ENCODE measurements around the gene NOTCH4.

Gene NOTCH4

GRCh38 chr6:32218167-32218566 lies 5.7 kb downstream of the NOTCH4 start:
- no peaks in the 10 kb centered on the region for H3F3A ChIP-seq (ENCODE audit: low read depth)
- TF ChIP-seq CTCF (conservative IDR thresholded peaks at IDR 0.05; ENCODE audit: low read length) (no peak), EZH2phosphoT487 (IDR thresholded peaks at IDR 0.05; ENCODE audit: borderline replicate concordance) (no peak)

GRCh38 chr6:32216998-32217397 lies 6.9 kb downstream of the NOTCH4 start:
- H2AFZ ChIP-seq (ENCODE audit: low read length): no peak overlapping the region
- H3K79me2 ChIP-seq (ENCODE audit: insufficient read depth, low read length): no peaks in the 10 kb centered on the region
- H3K4me1 ChIP-seq (ENCODE audit: insufficient read depth, low read length, poor library complexity, severe bottlenecking): no peaks in the 10 kb centered on the region
- H3K9ac ChIP-seq (ENCODE audit: low read depth, low read length, poor library complexity, severe bottlenecking): no peak overlapping the region
- no peaks in the 10 kb centered on the region for H3K9me3 ChIP-seq (ENCODE audit: insufficient read depth, low read depth, low read length)
- no peak overlapping the region for H3K4me2 ChIP-seq (ENCODE audit: low read depth, low read length, poor library complexity, severe bottlenecking)
- H4K20me1 ChIP-seq (ENCODE audit: insufficient read depth, low read length, poor library complexity, severe bottlenecking): no peaks in the 10 kb centered on the region
- TF ChIP-seq EZH2phosphoT487 (IDR thresholded peaks at IDR 0.05; ENCODE audit: borderline replicate concordance) (no peak), CTCF (conservative IDR thresholded peaks at IDR 0.05; ENCODE audit: low read length) (no peak)
- no peaks in the 10 kb centered on the region for H3K36me3 ChIP-seq (ENCODE audit: insufficient read depth, low read length)
- H3K27me3 ChIP-seq (ENCODE audit: insufficient read depth, low read length, poor library complexity, severe bottlenecking): no peaks in the 10 kb centered on the region
- H3K4me3 ChIP-seq (ENCODE audit: low read length, poor library complexity, severe bottlenecking): no peak overlapping the region
- no peaks in the 10 kb centered on the region for H3K9me2 ChIP-seq (replicated peaks; ENCODE audit: low read depth, low read length)
- no peaks in the 10 kb centered on the region for H3F3A ChIP-seq (ENCODE audit: low read depth)

More at GRCh38 chr6:32218167-32218566, 5.7 kb downstream of the NOTCH4 start:
- H3K4me1 ChIP-seq (ENCODE audit: insufficient read depth, low read length, poor library complexity, severe bottlenecking): peaks cover 5% of the 10 kb centered on the region
- H3K9me3 ChIP-seq (ENCODE audit: insufficient read depth, low read depth, low read length): no peaks in the 10 kb centered on the region
- no peaks in the 10 kb centered on the region for H4K20me1 ChIP-seq (ENCODE audit: insufficient read depth, low read length, poor library complexity, severe bottlenecking)
- no peaks in the 10 kb centered on the region for H3K27me3 ChIP-seq (ENCODE audit: insufficient read depth, low read length, poor library complexity, severe bottlenecking)
- H3K36me3 ChIP-seq (ENCODE audit: insufficient read depth, low read length): no peaks in the 10 kb centered on the region
- H3K4me2 ChIP-seq (ENCODE audit: low read depth, low read length, poor library complexity, severe bottlenecking): no peak overlapping the region
- no peaks in the 10 kb centered on the region for H3K79me2 ChIP-seq (ENCODE audit: insufficient read depth, low read length)
- H3K9ac ChIP-seq (ENCODE audit: low read depth, low read length, poor library complexity, severe bottlenecking): no peak overlapping the region
- H3K4me3 ChIP-seq (ENCODE audit: low read length, poor library complexity, severe bottlenecking): no peak overlapping the region
- H2AFZ ChIP-seq (ENCODE audit: low read length): no peak overlapping the region
- H3K9me2 ChIP-seq (replicated peaks; ENCODE audit: low read depth, low read length): no peaks in the 10 kb centered on the region

GRCh38 chr6:32216285-32216684 lies 7.6 kb downstream of the NOTCH4 start:
- Histone ChIP-seq H3K9me2 (replicated peaks; ENCODE audit: low read depth, low read length) (no peaks in the 10 kb centered on the region), H3K36me3 (ENCODE audit: insufficient read depth, low read length) (no peaks in the 10 kb centered on the region), H3K79me2 (ENCODE audit: insufficient read depth, low read length) (no peaks in the 10 kb centered on the region), H3K4me3 (ENCODE audit: low read length, poor library complexity, severe bottlenecking) (no peak overlapping the region), H3K9me3 (ENCODE audit: insufficient read depth, low read depth, low read length) (no peaks in the 10 kb centered on the region), H3K4me2 (ENCODE audit: low read depth, low read length, poor library complexity, severe bottlenecking) (no peak overlapping the region), H3K27me3 (ENCODE audit: insufficient read depth, low read length, poor library complexity, severe bottlenecking) (no peaks in the 10 kb centered on the region), H2AFZ (ENCODE audit: low read length) (no peak overlapping the region), H3K4me1 (ENCODE audit: insufficient read depth, low read length, poor library complexity, severe bottlenecking) (no peaks in the 10 kb centered on the region), H4K20me1 (ENCODE audit: insufficient read depth, low read length, poor library complexity, severe bottlenecking) (no peaks in the 10 kb centered on the region), H3K9ac (ENCODE audit: low read depth, low read length, poor library complexity, severe bottlenecking) (no peak overlapping the region), H3F3A (ENCODE audit: low read depth) (no peaks in the 10 kb centered on the region)
- TF ChIP-seq CTCF (conservative IDR thresholded peaks at IDR 0.05; ENCODE audit: low read length) (no peak), EZH2phosphoT487 (IDR thresholded peaks at IDR 0.05; ENCODE audit: borderline replicate concordance) (no peak)
